ENCODE measurements around the gene ENG.

ENG gene

GRCh38 chr9:127868278-127868902 is 13.9 kb upstream of the ENG start:
- in situ Hi-C loops (cut with MboI; ENCODE audit: low pct_unique_long_range_greater_than_20kb, low sequenced_read_pairs): no loop called here
- no peak for DNase-seq

GRCh38 chr9:127867356-127868277 is 13.2 kb upstream of the ENG start:
- no peak for DNase-seq
- in situ Hi-C loops (cut with MboI; ENCODE audit: low pct_unique_long_range_greater_than_20kb, low sequenced_read_pairs): no loop called here

GRCh38 chr9:127866535-127866934 is 12.1 kb upstream of the ENG start:
- in situ Hi-C loops (cut with MboI; ENCODE audit: low pct_unique_long_range_greater_than_20kb, low sequenced_read_pairs): no loop called here
- DNase-seq: no peak

GRCh38 chr9:127865645-127866464 is 11.4 kb upstream of the ENG start:
- in situ Hi-C loops (cut with MboI; ENCODE audit: low pct_unique_long_range_greater_than_20kb, low sequenced_read_pairs): no loop called here
- DNase-seq: peak; percentile 40

GRCh38 chr9:127863191-127863621 is 8.7 kb upstream of the ENG start:
- in situ Hi-C loops (cut with MboI; ENCODE audit: low pct_unique_long_range_greater_than_20kb, low sequenced_read_pairs): no loop called here
- DNase-seq: no peak

- DNase-seq: peak; percentile 98
- in situ Hi-C loops (cut with MboI; ENCODE audit: low pct_unique_long_range_greater_than_20kb, low sequenced_read_pairs): no loop called here
Measured at GRCh38 chr9:127862075-127863011, 7.9 kb upstream of the ENG start.

- in situ Hi-C loops (cut with MboI; ENCODE audit: low pct_unique_long_range_greater_than_20kb, low sequenced_read_pairs): no loop called here
- DNase-seq: no peak
Measured at GRCh38 chr9:127860779-127861178, 6.3 kb upstream of the ENG start.

GRCh38 chr9:127860260-127860659 is 5.8 kb upstream of the ENG start:
- in situ Hi-C loops (cut with MboI; ENCODE audit: low pct_unique_long_range_greater_than_20kb, low sequenced_read_pairs): no loop called here

GRCh38 chr9:127858041-127858512 is 3.6 kb upstream of the ENG start:
- DNase-seq: peak; percentile 78
- in situ Hi-C loops (cut with MboI; ENCODE audit: low pct_unique_long_range_greater_than_20kb, low sequenced_read_pairs): no loop called here

More at GRCh38 chr9:127860260-127860659, 5.8 kb upstream of the ENG start:
- no peak for DNase-seq

GRCh38 chr9:127857278-127857677 is 2.8 kb upstream of the ENG start:
- in situ Hi-C loops (cut with MboI; ENCODE audit: low pct_unique_long_range_greater_than_20kb, low sequenced_read_pairs): no loop called here
- no peak for DNase-seq

GRCh38 chr9:127856729-127857116 is 2.3 kb upstream of the ENG start:
- in situ Hi-C loops (cut with MboI; ENCODE audit: low pct_unique_long_range_greater_than_20kb, low sequenced_read_pairs): no loop called here
- DNase-seq: no peak

- no peak for DNase-seq
- in situ Hi-C loops (cut with MboI; ENCODE audit: low pct_unique_long_range_greater_than_20kb, low sequenced_read_pairs): no loop called here
Measured at GRCh38 chr9:127856094-127856728, 1.8 kb upstream of the ENG start.

- in situ Hi-C loops (cut with MboI; ENCODE audit: low pct_unique_long_range_greater_than_20kb, low sequenced_read_pairs): no loop called here
- DNase-seq: no peak
Measured at GRCh38 chr9:127855522-127855921, 1.1 kb upstream of the ENG start.

- in situ Hi-C loops (cut with MboI; ENCODE audit: low pct_unique_long_range_greater_than_20kb, low sequenced_read_pairs): no loop called here
- DNase-seq: no peak
Measured at GRCh38 chr9:127854960-127855359, 502 bp upstream of the ENG start.

- DNase-seq: peak; percentile 42
- in situ Hi-C loops (cut with MboI; ENCODE audit: low pct_unique_long_range_greater_than_20kb, low sequenced_read_pairs): no loop called here
Measured at GRCh38 chr9:127853312-127854183, 910 bp downstream of the ENG start.

GRCh38 chr9:127852829-127853228 is 1.6 kb downstream of the ENG start:
- in situ Hi-C loops (cut with MboI; ENCODE audit: low pct_unique_long_range_greater_than_20kb, low sequenced_read_pairs): no loop called here

GRCh38 chr9:127850286-127850830 is 4.1 kb downstream of the ENG start:
- no peak for DNase-seq
- in situ Hi-C loops (cut with MboI; ENCODE audit: low pct_unique_long_range_greater_than_20kb, low sequenced_read_pairs): no loop called here

More at GRCh38 chr9:127852829-127853228, 1.6 kb downstream of the ENG start:
- DNase-seq: no peak
